Measurements from ENCODE around the gene P2RY11.

The P2RY11 gene

DNA sequence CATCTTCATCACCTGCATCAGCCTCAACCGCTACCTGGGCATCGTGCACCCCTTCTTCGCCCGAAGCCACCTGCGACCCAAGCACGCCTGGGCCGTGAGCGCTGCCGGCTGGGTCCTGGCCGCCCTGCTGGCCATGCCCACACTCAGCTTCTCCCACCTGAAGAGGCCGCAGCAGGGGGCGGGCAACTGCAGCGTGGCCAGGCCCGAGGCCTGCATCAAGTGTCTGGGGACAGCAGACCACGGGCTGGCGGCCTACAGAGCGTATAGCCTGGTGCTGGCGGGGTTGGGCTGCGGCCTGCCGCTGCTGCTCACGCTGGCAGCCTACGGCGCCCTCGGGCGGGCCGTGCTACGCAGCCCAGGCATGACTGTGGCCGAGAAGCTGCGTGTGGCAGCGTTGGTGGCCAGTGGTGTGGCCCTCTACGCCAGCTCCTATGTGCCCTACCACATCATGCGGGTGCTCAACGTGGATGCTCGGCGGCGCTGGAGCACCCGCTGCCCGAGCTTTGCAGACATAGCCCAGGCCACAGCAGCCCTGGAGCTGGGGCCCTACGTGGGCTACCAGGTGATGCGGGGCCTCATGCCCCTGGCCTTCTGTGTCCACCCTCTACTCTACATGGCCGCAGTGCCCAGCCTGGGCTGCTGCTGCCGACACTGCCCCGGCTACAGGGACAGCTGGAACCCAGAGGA lies 2.6 kb downstream of the P2RY11 start:
- DNase-seq (ENCODE audit: low read depth) = no peak

DNA sequence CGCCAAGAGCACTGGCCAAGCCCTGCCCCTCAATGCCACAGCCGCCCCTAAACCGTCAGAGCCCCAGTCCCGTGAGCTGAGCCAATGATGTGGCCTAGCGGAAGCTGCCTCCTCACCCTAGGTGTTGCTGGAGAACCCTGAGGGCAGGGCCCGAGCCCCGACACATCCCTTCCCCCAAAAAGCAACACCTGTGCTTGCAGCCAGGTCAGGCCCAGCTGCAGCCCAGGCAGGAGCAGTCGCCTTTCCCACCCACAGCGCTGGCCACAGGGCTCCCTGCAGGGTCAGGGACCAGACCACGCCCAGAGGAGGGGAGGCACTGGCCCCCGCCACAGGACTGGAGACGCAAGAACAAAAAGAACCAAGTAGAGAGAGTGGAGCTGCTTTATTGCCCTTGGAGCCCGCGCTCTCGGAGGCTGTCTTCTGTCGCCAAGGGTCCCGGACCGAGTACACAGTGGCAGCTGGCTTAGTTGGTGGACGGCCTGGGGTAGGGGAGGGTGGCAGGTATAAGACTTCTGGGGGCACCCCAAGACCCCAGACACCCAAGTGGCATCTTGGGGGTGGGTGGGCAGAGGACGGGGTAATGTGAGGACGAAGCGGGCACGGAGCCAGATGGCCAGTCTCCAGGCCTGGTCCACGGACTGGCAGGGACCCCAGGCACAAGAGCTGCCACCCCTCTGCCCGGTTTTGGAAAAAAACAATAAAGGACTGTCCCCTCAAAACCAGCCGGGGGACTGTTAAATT lies 3.3 kb downstream of the P2RY11 start:
- peak; percentile 33 for DNase-seq (ENCODE audit: low read depth)

DNA sequence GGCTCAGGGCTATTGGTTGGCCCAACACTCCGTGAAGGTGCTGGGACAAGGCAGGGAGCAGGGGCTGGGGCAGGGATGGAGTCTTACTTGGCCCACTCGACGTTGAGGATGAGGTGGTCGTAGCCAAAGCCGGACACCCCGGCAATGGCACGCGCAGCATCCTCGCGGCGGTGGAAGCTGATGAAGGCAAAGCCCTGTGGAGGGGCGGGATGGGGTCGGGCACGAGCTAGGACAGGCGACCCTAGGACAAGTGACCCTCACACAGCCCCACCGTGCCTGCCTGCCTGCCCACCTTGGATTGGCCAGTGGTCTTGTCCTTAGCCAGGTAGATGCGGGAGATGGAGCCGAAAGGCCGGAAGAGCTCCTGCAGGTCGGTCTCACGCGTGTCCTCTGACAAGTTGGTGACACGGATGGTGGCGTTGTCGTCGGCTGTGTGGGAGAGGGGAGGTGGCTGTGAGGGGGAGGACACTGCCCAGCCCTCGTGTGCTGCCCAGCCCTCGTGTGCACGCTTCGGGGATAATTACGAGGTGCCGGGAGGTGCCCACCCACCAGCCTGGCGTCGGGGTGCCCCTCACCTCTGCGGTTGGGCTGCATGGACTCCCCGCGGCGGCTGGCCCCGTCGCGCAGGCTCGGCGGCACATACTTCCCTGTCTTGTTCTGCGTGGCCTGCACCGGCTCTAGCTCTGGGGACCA lies 4.0 kb downstream of the P2RY11 start:
- no peak for DNase-seq (ENCODE audit: low read depth)

- DNase-seq (ENCODE audit: low read depth) = no peak
Observed at GRCh38 chr19:10116085-10116865, 4.8 kb downstream of the P2RY11 start.

- no peak for DNase-seq (ENCODE audit: low read depth)
Observed at GRCh38 chr19:10116866-10117616, 5.5 kb downstream of the P2RY11 start.

DNA sequence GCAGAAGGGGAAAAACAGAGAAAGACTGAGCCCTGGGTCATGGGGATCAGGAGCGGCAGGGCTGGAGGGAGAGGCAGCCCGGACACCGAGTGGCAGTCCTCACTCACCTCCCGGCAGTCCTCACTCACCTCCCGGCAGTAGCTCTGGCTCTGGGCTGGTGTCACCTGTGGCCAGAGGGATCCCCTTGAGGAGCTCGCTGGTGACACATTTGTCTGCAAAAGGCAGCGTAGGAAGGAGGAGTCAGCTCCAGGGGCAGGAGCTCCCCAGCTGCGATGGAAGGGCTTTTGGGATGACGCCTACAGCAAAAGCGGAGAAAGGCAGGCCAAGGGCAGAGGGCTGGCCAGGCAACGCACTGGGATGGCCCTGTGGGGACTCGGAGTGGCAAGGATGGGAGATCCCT lies 7.5 kb downstream of the P2RY11 start:
- DNase-seq (ENCODE audit: low read depth) = peak; percentile 43

DNA sequence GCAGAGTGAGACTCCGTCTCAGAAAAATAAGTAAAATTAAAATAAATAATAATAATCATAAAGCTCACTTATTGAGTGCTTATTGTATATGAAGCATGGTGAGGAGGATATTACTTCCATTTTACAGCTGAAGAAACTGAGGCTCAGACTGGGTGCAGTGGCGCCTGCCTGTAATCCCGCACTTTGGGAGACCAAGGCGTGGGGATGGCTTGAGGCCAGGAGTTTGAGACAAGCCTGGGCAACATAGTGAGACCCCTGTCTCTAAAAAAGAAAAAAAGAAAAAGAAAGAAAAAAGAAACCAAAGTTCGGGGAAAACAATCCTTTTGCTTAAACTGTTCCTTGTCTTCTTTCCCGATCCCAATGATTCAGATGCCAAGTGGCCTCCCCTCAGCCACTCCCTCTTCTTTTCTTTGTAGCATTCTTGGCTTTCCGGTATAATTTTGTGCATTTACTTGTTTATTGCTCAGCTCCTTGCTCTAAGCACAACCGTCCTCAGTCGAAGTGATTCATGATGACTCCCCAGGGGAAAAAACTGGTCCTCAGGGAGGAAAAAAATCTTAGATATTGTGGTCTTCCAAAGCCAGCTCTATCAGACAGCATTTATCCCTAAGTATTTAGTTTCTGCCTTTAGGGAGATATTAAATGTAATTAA lies 9.2 kb downstream of the P2RY11 start:
- peak; percentile 97 for DNase-seq (ENCODE audit: low read depth)

- DNase-seq (ENCODE audit: low read depth) = peak; percentile 51
Observed at GRCh38 chr19:10122045-10122444, 10.6 kb downstream of the P2RY11 start.

GRCh38 chr19:10124429-10124828 lies 12.9 kb downstream of the P2RY11 start:
- no peak for DNase-seq (ENCODE audit: low read depth)

GRCh38 chr19:10126213-10126639 lies 14.7 kb downstream of the P2RY11 start:
- no peak for DNase-seq (ENCODE audit: low read depth)

- DNase-seq (ENCODE audit: low read depth) = no peak
Observed at GRCh38 chr19:10132905-10133304, 21.4 kb downstream of the P2RY11 start.

- no peak for DNase-seq (ENCODE audit: low read depth)
Observed at GRCh38 chr19:10133596-10133995, 22.1 kb downstream of the P2RY11 start.

- no peak for DNase-seq (ENCODE audit: low read depth)
Observed at GRCh38 chr19:10134040-10134439, 22.5 kb downstream of the P2RY11 start.

DNA sequence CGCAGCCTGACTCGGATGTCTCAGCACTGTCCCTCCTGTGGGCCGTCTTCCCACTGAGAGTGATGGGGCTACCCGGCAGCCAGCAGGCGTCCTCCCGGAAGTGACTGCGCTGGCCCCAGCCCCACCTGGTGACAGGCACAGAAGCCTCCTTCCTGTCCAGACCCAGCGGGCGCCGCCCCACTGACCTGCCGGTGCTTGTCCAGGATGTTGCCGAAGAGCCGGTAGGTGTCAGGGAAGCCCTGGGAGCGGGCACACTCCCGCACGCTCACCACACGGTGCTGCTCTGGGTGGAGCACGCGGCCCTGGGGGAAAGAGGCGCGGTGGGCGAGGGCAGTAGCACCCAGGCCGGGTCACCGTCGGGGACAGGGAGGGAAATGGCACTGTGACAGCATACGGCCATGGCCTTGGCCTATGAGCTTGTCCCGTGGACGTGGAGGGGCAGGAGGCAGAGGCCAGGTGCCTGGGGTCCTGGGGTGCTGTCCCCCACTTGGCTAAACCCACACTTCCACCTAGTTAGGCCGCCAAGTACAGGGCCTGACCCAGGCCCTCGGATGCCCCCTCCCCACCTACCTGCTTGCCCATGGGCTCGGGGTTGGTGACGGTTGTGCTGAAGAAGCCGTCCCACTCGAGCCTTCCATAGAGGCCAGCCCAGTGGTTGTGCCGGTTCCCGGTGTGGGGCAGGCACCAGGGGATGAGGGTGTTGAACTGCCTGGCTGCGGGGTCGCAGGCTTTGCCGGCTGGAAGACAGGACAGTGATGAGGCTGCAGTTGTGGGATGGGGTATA lies 24.2 kb downstream of the P2RY11 start:
- DNase-seq (ENCODE audit: low read depth) = no peak

GRCh38 chr19:10136936-10137335 lies 25.4 kb downstream of the P2RY11 start:
- no peak for DNase-seq (ENCODE audit: low read depth)

- no peak for DNase-seq (ENCODE audit: low read depth)
Observed at GRCh38 chr19:10137751-10138682, 26.5 kb downstream of the P2RY11 start.

DNA sequence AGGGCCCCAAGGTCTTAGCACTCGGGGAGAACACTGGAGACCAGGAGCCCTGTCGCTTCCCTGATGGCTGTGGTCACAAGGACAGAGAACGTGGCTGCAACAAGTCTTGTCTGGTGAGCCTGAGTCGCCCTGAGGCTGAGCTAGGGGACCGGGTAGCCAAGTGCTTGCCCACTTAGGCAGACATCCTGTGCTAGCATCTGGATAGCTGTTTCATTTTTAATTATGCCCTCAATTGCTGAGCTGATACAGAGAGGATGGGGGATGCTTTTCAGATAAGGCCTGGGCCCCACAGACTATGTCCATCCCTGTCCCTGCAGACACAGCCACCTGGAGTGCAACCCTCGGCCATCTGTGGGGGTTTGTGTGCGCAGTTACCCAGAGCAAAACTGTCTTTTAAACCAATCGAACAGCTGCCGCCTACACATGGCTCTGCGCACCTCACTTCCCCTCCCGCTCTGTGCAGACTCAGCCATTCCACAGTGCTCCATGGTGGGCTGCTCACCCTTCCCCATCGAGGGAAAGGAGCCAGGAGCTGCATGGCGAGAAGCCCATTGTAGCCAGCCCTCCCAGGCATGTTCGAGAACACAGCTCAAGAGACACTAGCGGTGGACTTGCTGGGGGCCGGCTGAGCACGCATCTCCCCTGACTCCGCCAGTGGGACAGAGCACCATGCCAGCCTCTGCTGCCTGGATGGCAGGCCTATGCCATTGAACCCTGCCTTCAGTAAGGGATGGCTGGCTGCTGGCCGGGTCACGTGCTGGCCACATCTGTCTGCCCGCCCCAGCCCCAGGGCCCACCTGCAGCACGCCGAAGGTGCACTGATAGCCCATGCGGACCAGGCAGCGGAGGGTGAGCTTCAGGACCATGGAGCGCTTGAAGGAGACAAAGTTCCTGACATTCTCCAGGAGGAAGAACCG lies 27.6 kb downstream of the P2RY11 start:
- DNase-seq (ENCODE audit: low read depth) = no peak

DNA sequence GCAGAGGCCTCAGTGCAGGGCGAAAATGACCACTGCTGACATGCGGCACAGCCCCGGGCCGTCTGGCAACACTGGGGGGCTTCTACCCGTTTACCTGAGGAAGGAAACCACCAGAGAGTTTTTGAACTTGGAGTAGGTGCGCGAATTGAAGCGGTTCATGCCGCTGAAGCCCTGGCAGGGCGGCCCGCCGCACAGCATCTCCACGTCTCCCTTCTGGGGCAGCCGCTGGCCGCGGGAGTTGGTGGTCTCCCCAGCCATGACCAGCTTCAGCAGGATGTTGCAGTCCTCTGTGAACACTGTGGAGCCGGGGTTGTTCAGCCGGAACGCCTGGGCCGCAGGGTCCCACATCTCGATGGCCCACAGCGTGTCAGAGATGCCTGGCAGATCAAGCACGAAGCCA lies 28.5 kb downstream of the P2RY11 start:
- DNase-seq (ENCODE audit: low read depth) = no peak

Data from ELR (cell line).